ENCODE results near the gene BTBD16.

GRCh38 chr10:122282909-122283308, 11.8 kb downstream of the BTBD16 start:
- no peak for TF ChIP-seq POLR2A (IDR thresholded peaks at IDR 0.05)
- TF ChIP-seq POLR2AphosphoS5 (IDR thresholded peaks at IDR 0.05): no peak

Data from stomach (tissue), 4 donors.